DND-41 (cell line): ENCODE data around the gene HSPA12A.

Experiments
- ATAC-seq: fragments of 200-7000 bp; cut with Tn5 transposase; 3 replicates; pipeline ENCODE4 v1.9.1; 2021; ENCODE audit warnings: low read depth; ENCODE audit not compliant: insufficient read depth
- DNase-seq: peaks from one replicate; pipeline ENCODE4 v3.0.0-alpha.2; 2020
- H2AFZ ChIP-seq: 2 replicates; pipeline ENCODE4 v1.6.0; 2012; ENCODE audit warnings: low read depth, low read length
- H3K27ac ChIP-seq: 2 replicates; pipeline ENCODE4 v1.5.1; 2012; ENCODE audit warnings: low read length, inconsistent platforms
- H3K27me3 ChIP-seq: fragments of 200-600 bp; sonication (generic); 2 replicates; pipeline ENCODE4 v1.6.0; 2012; ENCODE audit warnings: low read length, mild to moderate bottlenecking, inconsistent platforms; ENCODE audit not compliant: insufficient read depth, poor library complexity
- H3K36me3 ChIP-seq: 2 replicates; pipeline ENCODE4 v1.5.1; 2012; ENCODE audit warnings: low read length, inconsistent platforms; ENCODE audit not compliant: insufficient read depth
- H3K4me1 ChIP-seq: 2 replicates; pipeline ENCODE4 v1.5.1; 2012; ENCODE audit warnings: mild to moderate bottlenecking, low read length; ENCODE audit not compliant: insufficient read depth
- H3K4me2 ChIP-seq: 2 replicates; pipeline ENCODE4 v1.6.0; 2012; ENCODE audit warnings: mild to moderate bottlenecking, moderate library complexity, low read length, inconsistent platforms; ENCODE audit not compliant: insufficient read depth
- H3K4me3 ChIP-seq, 2 experiments: fragments of 200-600 bp in 1 of 2; shearing (Covaris generic) in 1 of 2; 2 replicates each; pipeline ENCODE4 v1.5.1; 2012 to 2016; ENCODE audit warnings: inconsistent platforms in 2 of 2, low read length in 2 of 2, mild to moderate bottlenecking in 2 of 2, low read depth in 1 of 2, moderate library complexity in 1 of 2
- H3K79me2 ChIP-seq: 2 replicates; pipeline ENCODE4 v1.6.0; 2012; ENCODE audit warnings: low read length, inconsistent platforms; ENCODE audit not compliant: insufficient read depth
- H3K9ac ChIP-seq: 2 replicates; pipeline ENCODE4 v1.6.0; 2012; ENCODE audit warnings: low read depth, mild to moderate bottlenecking, inconsistent platforms, low read length, moderate library complexity
- H3K9me3 ChIP-seq: 2 replicates; pipeline ENCODE4 v1.5.1; 2012; ENCODE audit warnings: low read length, moderate library complexity, mild to moderate bottlenecking, inconsistent platforms; ENCODE audit not compliant: insufficient read depth, severe bottlenecking
- H4K20me1 ChIP-seq: 2 replicates; pipeline ENCODE4 v1.6.0; 2012; ENCODE audit warnings: low read length; ENCODE audit not compliant: insufficient read depth
- CTCF ChIP-seq: IDR thresholded peaks from 2 replicates; pipeline ENCODE4 v1.5.1; 2012; ENCODE audit warnings: borderline replicate concordance, low read length, moderate library complexity, mild to moderate bottlenecking; ENCODE audit not compliant: poor library complexity, severe bottlenecking; ENCODE audit errors: extremely low read depth
- EZH2 ChIP-seq: IDR thresholded peaks from 3 replicates; pipeline ENCODE4 v1.6.1; 2012; ENCODE audit warnings: borderline replicate concordance, low read depth, mild to moderate bottlenecking, moderate library complexity, low read length, inconsistent platforms; ENCODE audit not compliant: severe bottlenecking

Gene HSPA12A

GRCh38 chr10:116621934-116622655 lies 120.3 kb downstream of the HSPA12A start:
- Histone ChIP-seq H3K4me2 (no peak overlapping the region), H2AFZ (no peak overlapping the region), H3K27ac (no peak overlapping the region), H4K20me1 (no peaks in the 10 kb centered on the region), H3K9me3 (no peaks in the 10 kb centered on the region), H3K79me2 (no peaks in the 10 kb centered on the region), H3K4me1 (no peaks in the 10 kb centered on the region), H3K4me3 (no peak overlapping the region), H3K36me3 (no peaks in the 10 kb centered on the region), H3K27me3 (no peaks in the 10 kb centered on the region), H3K9ac (no peak overlapping the region)
- no peak for ATAC-seq
- DNase-seq, result no peak
- TF ChIP-seq EZH2 (no peak), CTCF (no peak)

GRCh38 chr10:116621476-116621875 lies 120.9 kb downstream of the HSPA12A start:
- Histone ChIP-seq H3K9ac (no peak overlapping the region), H3K4me3 (no peak overlapping the region), H3K79me2 (no peaks in the 10 kb centered on the region), H3K36me3 (no peaks in the 10 kb centered on the region), H3K27me3 (no peaks in the 10 kb centered on the region), H3K4me1 (no peaks in the 10 kb centered on the region), H3K9me3 (no peaks in the 10 kb centered on the region), H3K27ac (no peak overlapping the region), H2AFZ (no peak overlapping the region), H3K4me2 (no peak overlapping the region), H4K20me1 (no peaks in the 10 kb centered on the region)
- no peak for DNase-seq
- TF ChIP-seq EZH2 (no peak), CTCF (no peak)
- no peak for ATAC-seq
